HG03025 (cell line): Measurements from ENCODE around the gene PRDM10.

ENCODE experiments used
- ATAC-seq: cut with Tn5 transposase; IDR thresholded peaks from one replicate; pipeline ENCODE4 v1.9.1; 2021; ENCODE audit warnings: mild to moderate bottlenecking, moderate library complexity; ENCODE audit not compliant: unreplicated experiment, low FRiP score

Gene PRDM10

DNA sequence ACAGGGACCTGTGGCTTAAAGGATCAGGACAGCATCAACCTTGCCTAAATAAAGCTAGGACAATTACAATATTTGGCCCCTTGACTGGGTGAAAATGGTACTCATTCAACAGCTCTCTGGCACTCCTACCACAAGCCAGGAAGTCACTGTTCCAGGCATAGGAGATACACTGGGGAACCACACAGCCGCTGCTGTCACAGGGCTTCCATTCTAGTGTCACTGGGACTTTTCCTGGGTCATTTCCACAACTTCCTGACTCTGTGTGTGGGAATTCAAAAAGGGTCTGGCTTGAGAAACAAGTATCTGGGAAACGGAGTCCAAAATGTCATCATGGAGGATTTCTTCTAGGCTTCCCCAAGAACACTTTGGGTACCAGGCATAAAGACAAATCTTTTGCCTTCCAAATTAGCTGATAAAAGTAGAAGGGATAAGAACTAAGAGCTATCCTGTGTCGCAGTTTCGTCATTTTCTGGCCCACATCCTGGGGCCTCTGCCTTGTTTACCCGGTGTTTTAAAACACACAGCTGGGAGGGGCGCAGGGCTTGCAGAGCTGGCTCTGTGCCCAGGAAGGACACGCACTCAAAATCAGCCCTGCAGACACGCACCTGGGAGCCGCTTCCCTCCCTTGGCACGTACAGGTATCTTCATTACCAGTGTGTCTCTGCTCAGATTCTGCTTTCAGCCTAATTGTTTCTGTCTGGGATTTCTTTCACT lies 149.0 kb downstream of the PRDM10 start:
- no peak for ATAC-seq

DNA sequence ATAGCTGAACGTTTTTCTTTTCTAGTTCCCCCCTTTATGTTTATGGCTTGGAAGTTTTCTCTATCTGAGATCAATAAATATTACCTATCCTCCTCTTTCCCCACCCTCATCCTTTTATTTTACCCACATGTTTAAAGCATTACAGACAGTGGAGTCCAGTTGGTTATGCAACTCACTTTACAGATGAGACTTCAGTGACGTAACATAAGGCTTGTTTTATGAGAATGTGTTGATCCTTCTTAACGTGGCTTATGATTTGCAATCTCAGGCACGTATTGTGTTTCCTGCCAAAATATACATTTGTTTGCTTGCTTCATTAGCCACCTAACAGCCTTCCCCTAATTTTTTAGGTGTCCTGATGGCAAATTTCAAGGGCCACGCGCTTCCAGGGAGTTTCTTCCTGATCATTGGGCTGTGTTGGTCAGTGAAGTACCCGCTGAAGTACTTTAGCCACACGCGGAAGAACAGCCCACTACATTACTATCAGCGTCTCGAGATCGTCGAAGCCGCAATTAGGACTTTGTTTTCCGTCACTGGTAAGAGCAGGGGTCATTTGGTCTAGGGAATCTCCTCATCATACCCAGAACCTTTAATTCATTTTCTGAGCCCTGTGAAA lies 150.4 kb downstream of the PRDM10 start:
- ATAC-seq, result no peak
